HEK293 (cell line): ENCODE results near the gene ZBTB20.

Experiments used
- ZBTB7A ChIP-seq: fragments of 450-650 bp; formaldehyde crosslinking; IDR thresholded peaks from 2 replicates; pipeline ENCODE4 v1.5.1; 2016; ENCODE audit warnings: low read depth, missing biosample characterization, missing genetic modification characterization
- ZFP3 ChIP-seq: fragments of 450-650 bp; formaldehyde crosslinking; IDR thresholded peaks from 2 replicates; pipeline ENCODE4 v1.5.1; 2016; ENCODE audit warnings: low read depth, missing biosample characterization, missing genetic modification characterization
- ZNF791 ChIP-seq: fragments of 450-650 bp; formaldehyde crosslinking; IDR thresholded peaks from 2 replicates; pipeline ENCODE4 v1.5.1; 2016; ENCODE audit warnings: missing biosample characterization, missing genetic modification characterization
- TF ChIP-seq, protein P1 (sequence below): fragments of 450-650 bp; formaldehyde crosslinking; IDR thresholded peaks from 2 replicates; pipeline ENCODE4 v1.5.1; 2016; ENCODE audit warnings: missing biosample characterization, missing genetic modification characterization

DNA sequence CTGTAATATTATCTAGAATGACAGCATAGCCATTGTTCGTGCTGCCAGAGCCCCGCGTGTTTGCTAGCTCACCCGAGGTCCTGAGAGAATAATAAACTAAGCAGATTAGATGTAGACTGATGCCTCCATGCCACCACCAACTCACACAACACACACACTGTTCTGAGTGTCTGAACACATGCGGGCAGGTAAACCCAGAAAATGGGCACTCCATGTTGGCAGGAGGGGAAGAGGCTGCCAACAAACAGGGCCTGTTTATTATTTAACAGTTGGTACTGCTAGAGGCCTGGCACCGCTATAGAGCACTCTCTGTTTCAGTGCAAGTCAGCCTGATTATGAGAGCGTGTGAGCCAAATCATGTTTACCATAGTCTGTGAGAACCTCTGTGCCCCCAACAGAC, 299.0 kb downstream of the ZBTB20 start:
- TF ChIP-seq ZFP3 (tag by site-specific recombination) = no peak
- TF ChIP-seq, protein P1, sequence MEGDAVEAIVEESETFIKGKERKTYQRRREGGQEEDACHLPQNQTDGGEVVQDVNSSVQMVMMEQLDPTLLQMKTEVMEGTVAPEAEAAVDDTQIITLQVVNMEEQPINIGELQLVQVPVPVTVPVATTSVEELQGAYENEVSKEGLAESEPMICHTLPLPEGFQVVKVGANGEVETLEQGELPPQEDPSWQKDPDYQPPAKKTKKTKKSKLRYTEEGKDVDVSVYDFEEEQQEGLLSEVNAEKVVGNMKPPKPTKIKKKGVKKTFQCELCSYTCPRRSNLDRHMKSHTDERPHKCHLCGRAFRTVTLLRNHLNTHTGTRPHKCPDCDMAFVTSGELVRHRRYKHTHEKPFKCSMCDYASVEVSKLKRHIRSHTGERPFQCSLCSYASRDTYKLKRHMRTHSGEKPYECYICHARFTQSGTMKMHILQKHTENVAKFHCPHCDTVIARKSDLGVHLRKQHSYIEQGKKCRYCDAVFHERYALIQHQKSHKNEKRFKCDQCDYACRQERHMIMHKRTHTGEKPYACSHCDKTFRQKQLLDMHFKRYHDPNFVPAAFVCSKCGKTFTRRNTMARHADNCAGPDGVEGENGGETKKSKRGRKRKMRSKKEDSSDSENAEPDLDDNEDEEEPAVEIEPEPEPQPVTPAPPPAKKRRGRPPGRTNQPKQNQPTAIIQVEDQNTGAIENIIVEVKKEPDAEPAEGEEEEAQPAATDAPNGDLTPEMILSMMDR = no peak
- TF ChIP-seq ZBTB7A (tag by site-specific recombination) = no peak
- no peak for TF ChIP-seq ZNF791
